RCC 7860 (cell line): ENCODE data around the gene NBEA.
"Not testable (repeated sequence)": the region's sequence is repeated elsewhere in the genome, so short reads cannot be mapped to it uniquely, and the experiment has no call there.

Experiments used
- DNase-seq: peaks from one replicate; pipeline ENCODE4 v3.0.0-alpha.2; 2015; ENCODE audit warnings: low spot score
- FAIRE-seq: peaks from 2 replicates; lab custom pipeline; 2012; peaks lifted over from hg19 to GRCh38; lab: Jason Lieb, UNC

The NBEA gene

DNA sequence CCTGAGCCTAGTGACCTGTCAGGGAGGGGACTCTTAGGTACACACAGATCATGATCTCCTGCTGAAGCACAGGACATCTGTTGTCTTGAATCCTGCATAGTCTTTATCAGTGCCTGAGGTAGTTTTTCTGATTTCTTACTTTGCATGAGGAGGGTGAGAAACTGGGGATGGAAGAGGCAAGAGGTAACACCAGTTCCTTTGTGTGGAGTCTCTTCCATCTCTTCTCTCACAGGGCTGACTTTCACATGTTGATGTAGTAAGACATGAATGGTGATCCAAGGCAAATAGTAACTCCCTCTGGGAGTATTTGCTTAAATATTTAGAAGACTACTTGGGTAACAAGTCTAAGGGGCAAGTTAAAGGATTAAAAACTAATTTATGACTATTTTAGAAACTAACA, 9.5 kb downstream of the NBEA start:
- DNase-seq (no peak), FAIRE-seq (no peak)

DNA sequence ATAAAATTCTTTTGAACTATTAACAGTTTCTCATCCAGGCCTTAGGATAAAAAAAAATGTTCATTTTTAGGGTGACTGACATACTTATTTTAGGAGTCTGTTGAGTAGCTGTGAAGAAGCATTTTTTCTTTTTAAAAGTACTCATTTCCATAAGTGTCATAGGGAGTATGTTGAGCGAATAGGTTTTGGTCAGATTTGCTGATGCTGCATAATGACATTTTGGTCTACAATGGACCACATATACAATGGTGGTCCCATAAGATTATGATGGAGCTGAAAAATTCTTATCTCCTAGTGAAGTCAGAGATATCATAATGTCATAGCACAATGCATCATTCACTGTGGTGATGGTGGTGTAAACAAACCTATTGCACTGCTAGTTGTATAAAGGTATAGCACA, 17.4 kb downstream of the NBEA start:
- FAIRE-seq (no peak), DNase-seq (no peak)

DNA sequence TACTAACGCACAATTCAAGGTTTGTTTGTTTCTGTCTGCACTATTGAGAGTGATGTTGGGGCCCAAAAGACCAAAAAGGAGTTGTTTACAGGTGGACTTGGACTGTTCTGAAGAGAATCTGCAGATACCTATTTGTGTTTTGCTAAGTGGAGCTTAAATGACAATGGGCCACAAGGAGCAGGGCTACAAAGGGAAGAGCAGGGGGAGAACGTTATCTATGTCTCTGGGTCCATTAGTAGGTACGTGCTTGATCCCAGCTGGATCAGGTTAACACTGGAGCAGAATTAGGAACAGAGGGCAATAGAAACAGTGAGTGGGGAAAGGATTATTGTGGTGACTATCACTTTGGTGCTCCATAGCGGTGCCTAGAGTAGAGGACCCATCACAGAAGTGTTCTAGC, 22.5 kb downstream of the NBEA start:
- FAIRE-seq (no peak), DNase-seq (no peak)

DNA sequence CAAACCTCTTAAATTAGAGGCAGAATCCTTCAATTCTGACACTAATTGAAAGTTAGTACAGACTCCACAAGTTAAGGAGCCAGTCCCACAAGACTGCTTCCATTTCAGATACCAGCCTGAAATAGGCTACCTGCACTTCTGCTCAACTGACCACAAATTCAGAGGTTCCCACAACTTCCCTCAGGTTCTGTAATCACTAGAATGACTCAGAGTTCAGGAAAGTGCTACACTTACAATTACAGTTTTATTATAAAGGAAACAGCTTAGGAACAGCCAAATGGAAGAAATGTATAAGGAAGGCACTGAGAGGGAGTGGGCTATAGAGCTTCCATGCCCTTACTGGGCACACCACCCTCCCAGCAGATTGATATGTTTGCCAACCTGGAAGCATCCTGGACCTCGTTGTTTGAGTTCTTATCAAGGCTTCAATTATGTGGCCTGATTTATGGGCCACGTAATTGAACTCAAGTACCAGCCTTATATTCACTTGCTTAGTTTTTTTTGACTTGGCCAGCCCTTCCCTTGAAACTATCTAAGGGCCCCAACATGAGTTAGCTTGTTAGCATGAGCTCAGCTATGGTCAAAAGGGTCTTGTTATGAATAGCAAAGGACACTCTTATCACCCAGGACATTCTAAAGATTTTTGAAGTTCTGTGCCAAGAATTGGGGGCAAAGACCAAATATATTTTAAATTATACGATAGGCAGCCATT, 25.9 kb downstream of the NBEA start:
- FAIRE-seq (peak; percentile 67), DNase-seq (peak; percentile 42)

DNA sequence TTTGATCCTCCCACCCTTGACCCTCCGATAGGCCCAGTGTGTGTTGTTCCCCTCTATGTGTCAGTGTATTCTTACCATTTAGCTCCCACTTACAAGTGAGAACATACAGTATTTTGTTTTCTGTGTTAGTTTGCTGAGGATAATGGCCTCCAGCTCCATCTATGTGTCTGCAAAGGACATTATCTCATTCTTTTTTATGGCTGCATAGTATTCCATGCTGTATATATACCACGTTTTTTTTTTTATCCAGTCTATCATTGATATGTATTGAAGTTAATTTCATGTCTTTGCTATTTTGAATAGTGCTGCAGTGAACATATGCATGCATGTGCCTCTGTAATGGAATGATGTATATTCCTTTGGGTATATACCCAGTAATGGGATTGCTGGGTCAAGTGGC, 27.5 kb downstream of the NBEA start:
- FAIRE-seq, DNase-seq: not testable (repeated sequence)

DNA sequence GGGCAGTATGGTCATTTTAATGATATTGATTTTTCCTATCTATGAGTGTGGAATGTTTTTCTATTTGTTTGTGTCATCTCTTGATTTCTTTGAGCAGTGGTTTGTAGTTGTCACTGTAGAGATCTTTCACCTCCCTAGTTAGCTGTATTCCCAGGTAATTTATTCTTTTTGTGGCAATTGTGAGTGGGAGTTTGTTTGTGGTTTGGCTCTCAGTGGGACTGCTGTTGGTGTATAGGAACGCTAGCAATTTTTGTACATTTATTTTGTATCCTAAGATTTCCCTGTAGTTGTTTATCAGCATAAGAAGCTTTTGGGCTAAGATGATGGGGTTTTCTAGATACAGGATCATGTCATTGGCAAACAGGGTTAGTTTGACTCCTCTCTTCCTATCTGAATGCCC, 28.9 kb downstream of the NBEA start:
- FAIRE-seq, result no peak
- DNase-seq, result no peak

DNA sequence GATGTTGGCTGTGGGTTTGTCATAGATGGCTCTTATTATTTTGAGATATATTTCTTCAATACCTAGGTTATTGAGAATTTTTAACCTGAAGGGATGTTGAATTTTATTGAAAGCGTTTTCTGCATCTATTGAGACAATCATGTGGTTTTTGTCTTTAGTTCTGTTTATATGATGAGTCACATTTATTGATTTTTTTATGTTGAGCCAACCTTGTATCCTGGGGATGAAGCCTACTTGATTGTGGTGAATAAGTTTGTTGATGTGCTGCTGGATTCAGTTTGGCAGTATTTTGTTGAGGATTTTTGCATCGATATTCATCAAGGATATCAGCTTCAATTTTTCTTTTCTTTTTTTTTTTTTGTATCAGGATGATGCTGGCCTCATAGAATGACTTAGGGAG, 29.4 kb downstream of the NBEA start:
- FAIRE-seq (no peak), DNase-seq (no peak)

DNA sequence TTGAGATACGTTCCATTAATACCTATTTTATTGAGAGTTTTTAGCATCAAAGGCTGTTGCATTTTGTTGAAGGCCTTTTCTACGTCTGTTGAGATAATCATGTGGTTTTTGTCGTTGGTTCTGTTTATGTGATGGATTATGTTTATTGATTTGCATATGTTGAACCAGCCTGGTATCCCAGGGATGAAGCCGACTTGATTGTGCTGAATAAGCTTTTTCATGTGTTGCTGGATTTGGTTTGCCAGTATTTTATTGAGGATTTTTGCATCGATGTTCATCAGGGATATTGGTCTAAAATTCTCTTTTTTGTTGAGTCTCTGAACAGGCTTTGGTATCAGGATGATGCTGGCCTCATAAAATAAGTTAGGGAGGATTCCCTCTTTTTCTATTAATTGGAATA, 43.1 kb downstream of the NBEA start:
- not testable (repeated sequence) for FAIRE-seq, DNase-seq

DNA sequence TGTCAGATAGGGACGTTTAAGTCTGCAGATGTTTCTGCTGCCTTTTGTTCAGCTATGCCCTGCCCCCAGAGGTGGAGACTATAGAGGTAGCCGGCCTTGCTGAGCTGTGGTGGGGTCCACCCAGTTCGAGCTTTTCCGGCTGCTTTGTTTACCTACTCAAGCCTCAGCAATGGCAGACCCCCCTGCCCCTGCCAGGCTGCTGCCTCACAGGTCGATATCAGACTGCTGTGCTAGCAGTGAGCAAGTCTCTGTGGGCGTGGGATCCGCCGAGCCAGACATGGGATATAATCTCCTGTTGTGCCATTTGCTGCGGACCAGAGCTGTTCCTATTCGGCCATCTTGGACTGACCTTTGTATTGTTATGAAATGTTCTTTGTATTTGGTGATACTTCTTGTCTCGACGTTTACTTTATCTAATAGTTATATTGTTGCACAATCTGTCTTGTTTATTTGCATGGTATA, 46.3 kb downstream of the NBEA start:
- FAIRE-seq (no peak), DNase-seq (no peak)

DNA sequence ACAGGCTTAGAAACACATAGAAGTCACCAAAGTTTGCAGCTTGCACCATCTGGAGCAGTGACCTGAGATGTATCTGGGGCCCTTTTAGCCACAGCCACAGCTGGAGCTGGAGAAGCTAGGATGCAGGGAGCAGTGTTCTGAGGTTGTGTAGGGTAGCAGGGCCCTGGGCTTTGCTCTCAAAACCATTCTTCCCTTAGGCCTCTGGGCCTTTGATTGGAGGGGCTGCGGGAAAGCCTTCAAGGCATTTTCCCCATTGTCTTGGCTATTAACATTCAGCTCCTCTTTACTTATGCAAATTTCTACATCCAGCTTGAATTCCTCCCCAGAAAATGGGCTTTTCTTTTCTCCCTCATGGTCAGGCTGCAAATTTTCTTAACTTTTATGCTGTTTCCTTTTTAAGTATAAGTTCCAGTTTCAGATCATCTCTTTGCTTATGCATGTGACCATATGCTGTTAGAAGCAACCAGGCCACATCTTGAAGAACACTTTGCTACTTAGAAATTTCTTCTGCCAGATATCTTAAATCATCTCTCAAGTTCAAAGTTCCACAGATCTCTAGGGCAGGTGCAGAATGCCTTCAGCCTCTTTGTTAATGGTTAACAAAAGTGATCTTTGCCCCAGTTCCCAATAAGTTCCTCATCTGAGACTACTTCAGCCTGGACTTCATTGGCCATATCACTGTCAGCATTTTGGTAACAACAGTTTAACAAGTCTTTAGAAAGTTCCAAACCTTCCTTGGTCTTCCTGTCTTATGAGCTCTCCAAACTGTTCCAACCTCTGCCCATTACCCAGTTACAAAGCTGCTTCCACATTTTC, 48.5 kb downstream of the NBEA start:
- FAIRE-seq (no peak), DNase-seq (no peak)

DNA sequence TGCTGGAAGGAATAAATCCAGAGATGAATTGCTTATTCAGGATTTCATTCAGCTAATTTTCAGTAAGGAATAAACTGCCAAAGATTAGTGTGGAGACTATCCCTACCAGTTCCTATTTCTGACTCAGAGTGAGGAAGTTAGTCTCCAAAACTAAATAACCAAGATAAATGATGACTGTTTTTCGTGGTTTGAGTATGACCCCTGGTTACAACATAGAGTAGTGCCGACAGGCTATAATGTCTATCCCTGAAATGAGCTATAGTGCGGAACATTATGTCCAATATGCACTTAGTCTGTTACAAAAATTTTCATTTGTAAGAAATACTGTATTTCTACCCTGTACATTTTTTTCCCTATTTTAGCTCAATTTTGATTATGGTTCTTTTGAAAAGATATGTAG, 51.4 kb downstream of the NBEA start:
- FAIRE-seq (no peak), DNase-seq (no peak)

DNA sequence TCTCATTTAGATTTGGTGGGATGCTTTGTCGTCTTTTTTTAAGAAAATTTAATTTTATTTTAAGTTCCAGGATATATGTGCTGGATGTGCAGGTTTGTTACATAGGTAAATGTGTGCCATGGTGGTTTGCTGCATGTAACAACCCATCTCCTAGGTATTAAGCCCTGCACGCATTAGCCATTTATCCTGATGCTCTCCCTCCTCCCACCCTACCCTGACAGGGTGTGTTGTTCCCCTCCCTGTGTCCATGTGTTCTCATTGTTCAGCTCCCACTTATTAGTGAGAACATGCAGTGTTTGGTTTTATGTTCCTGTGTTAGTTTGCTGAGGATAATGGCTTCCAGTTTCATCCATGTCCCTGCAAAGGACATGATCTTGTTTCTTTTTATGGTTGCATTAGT, 61.7 kb downstream of the NBEA start:
- not testable (repeated sequence) for DNase-seq, FAIRE-seq

DNA sequence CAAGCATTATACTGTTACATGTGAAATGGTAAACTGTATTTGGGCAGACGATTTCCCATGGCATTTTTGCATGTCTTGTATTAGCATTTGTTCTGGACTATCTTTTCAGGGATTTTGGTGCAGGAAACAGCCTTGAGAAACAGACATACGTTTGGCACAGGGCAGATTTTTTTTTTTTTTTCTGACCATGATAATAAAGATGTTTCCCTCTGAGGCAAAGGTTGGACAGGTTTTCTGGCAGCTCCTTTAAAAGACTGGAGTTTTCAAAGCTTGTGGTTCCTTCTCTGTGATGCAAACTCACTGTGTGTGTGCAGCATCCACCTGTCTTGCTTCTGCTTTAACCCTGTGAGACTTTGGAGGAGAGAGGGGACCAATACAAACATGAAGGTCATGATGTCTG, 63.0 kb downstream of the NBEA start:
- DNase-seq (no peak), FAIRE-seq (no peak)

DNA sequence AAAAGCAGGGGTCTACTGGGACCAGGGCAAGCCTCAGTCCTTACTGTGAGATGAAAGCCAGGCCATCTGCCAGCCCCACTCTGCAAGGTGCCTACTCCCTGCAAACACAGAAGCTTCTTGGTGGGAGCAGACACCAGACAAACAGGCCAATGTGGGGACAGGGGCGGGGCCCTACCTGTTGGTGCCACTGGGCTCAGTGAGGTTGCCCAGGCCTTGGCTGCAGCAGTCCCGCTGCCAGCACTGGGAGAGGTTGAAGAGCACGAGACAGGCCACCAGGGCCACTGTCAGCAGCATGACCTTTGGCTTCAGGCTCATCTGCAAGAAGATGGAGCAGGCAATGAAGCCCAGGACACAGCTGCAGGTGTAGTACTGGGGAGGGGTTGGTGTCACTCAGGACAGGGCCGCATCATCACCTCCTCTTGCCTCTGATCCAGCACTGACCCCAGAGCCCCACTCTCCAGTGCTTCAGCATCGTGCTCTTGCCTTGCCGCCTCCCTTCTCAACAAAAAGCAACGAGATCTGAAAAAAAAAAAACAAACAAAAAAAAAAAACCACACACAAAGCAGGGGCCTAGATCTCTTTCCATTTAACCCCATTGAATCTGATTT, 72.6 kb downstream of the NBEA start:
- no peak for DNase-seq
- FAIRE-seq, result no peak

DNA sequence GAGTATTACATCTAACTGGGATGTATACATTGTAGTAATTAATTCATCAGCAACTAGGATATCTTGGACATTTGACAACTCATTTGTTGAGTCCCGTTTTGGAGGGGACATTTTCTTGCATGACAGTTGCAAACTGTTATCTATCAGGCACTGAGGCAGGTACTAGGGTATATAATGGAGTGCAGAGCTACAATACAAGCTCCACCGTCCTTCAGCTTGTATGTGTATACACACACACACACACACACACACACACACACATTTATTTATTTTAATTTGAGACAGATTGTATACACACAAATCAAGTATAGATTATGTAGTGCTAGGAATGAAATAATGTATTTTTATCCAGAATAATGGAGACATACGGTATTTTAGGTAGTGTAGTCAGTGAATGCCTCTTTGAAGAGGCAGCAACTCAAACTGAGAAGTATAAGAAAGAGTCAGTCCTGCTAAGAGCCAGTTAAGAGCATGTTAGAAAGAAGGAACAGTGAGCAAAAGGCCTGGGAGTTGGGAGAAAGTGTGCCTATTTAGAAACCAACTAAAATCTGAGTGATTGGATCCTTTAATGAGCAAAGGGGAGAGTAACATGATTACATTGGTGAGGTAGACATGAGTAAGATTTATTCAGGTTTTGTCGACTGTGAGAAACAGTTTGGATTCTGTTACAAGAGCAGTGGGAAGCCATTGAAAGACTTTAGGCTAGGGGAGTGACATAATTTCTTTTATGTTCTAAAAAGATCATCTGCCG, 74.5 kb downstream of the NBEA start:
- FAIRE-seq (no peak), DNase-seq (no peak)

DNA sequence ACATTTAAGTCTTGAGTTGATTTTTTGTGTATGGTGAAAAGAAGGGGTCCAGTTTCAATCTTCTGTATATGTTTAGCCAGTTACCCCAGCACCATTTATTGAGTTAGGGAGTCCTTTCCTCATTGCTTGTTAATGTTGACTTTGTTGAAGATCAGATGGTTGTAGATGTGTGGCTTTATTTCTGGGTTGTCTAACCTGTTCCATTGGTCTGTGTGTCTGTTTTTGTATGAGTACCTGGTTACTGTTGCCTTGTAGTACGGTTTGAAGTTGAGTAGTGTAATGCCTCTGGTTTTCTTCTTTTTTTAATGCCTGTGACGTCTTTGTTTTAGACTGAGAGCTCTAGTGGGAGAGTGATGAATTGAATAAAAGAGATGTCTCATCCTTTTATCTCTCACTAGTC, 83.2 kb downstream of the NBEA start:
- FAIRE-seq (no peak), DNase-seq (no peak)

DNA sequence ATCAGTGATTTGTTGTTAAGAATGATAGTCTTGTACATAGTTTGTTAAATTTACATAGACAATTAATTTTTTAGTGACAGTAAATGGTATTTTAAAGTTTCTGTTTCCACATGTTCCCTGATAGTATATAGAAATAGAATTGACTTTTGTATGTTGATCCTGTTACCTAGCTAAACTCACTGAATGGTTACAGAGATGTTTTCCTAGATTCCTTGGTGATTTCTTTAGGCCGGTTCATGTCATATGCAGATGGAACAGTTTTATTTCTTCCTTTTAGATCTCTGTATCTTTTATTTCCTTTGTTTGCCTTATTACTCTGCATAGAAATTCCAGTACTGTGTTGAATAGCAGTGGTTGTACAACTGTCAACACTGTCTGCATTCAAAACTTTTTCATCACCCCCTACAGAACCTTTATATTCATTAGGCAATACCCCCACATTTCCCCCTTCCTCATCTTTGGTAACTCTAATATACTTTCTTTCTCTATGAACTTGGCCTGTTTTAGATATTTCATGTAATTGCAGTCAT, 86.3 kb downstream of the NBEA start:
- no peak for FAIRE-seq

DNA sequence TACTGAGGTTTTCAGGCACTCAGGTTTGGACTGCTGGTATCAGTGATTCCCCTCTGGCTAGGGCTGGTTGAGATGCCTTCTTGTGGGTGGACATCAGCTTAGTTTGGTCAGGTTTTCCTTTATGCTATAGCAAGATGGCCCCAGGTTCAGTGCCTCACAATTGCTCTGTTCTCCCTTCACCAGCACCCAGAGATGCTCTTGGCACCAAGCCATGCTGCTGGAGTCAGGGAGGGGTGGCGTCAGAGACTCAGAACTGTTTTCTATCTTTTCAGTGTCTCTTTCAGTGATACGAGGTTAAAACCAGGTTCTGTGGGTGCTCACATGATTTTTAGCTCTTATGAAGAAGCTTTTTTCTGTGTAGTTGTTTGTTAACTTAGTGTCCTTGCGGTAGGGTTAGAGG, 96.9 kb downstream of the NBEA start:
- FAIRE-seq, result no peak
- no peak for DNase-seq

More for the DNA sequence above, 86.3 kb downstream of the NBEA start:
- DNase-seq, result no peak

DNA sequence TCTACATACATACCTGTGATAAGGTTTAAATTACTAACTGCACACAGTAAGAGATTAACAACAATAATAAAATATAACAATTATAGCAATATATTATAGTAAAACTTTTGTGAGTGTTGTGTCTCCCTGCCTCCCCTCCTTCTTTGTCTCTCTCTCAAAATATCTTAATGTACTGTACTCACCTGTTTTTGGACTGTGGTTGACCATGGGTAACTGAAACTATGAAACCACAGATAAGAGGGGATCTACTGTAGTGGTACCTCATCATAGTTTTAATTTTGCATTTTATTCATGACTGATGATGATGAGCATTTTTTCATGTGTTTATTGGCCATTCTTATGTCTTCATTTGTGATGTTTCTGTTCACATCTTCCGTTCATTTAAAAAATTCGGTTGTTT, 104.5 kb downstream of the NBEA start:
- FAIRE-seq (no peak), DNase-seq (no peak)

DNA sequence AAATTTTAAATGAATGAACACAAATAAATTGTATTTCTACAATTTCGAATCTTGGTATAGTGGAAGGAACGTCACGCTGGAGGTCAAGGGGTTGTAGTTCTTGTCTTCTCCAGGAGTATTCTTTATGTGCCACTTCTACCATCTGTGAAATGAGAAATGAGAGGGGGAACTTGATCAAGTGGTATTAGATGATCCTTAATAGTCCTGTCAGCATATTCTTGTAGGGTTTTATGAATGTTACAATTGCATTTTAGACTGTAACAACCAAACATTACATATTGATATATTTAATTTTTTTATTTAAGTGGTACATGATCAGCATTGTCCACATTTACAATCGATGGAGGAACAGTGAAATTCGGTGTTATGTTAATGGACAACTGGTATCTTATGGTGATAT, 113.6 kb downstream of the NBEA start:
- FAIRE-seq (peak; percentile 23), DNase-seq (no peak)

DNA sequence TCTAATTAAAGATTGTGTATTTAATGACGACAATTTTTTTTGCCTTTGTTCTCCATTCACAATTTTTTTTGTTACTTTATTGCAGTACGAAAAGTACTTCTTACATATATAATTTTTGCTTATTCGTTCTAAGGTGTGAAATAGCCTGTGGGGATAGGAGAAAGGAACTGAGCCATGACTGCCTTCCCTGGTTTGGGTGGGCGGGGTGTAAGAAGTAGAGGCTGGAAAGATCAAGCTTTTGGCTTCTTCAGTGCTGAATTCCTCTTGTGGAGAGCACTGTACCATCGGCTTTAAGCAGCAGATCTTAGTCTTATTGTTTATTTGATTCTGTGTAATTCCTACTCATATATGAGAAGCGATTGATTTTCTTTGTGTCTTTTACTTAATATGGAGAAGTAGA, 115.8 kb downstream of the NBEA start:
- FAIRE-seq, result no peak
- DNase-seq, result no peak
